HFFc6 (cell line): Measurements from ENCODE around the gene TMEM106B. TPM values are rescaled to one million over a fixed set of nuclear protein-coding genes. Genes with fewer than 3 reads are reported as not detected.
A peak's percentile ranks its signal among the peaks of the same experiment; 100 is the strongest.

Experiments
- DNase-seq: peaks from one replicate; pipeline ENCODE4 v3.0.0-alpha.2; 2018
- H3K27ac Mint-ChIP-seq: 2 replicates; pipeline ENCODE4 v1.8.0; 2020; ENCODE audit warnings: mild to moderate bottlenecking, mixed read lengths
- H3K27me3 Mint-ChIP-seq: 2 replicates; pipeline ENCODE4 v1.8.0; 2021; ENCODE audit warnings: mild to moderate bottlenecking, moderate library complexity, mixed read lengths; ENCODE audit not compliant: insufficient read depth
- H3K36me3 Mint-ChIP-seq: 2 replicates; pipeline ENCODE4 v1.8.0; 2021; ENCODE audit warnings: low read depth, mixed read lengths
- H3K4me1 Mint-ChIP-seq: 2 replicates; pipeline ENCODE4 v1.8.0; 2020; ENCODE audit warnings: low read depth, mixed read lengths
- H3K4me3 Mint-ChIP-seq: 2 replicates; pipeline ENCODE4 v1.8.0; 2020; ENCODE audit warnings: mild to moderate bottlenecking, moderate library complexity, mixed read lengths
- H3K9me3 Mint-ChIP-seq: 2 replicates; pipeline ENCODE4 v1.8.0; 2020; ENCODE audit warnings: mild to moderate bottlenecking, mixed read lengths
- total RNA-seq, 6 experiments: library from RNA; stranded (reverse); fragmentation: NEBNext Ultra II Directional; extraction: Animal tissue kit (Norgen Biotek cat#: 25700); gene quantifications; 2 replicates in 1 of 6; 3 replicates in 5 of 6; pipeline ENCODE4 v1.2.3, GENCODE V29; 2021
- TF ChIP-seq, protein P1 (sequence below): fragments of 200-600 bp; sonication (generic); IDR thresholded peaks from 2 replicates; pipeline ENCODE4 v1.5.0; 2021; ENCODE audit warnings: antibody characterized with exemption, mild to moderate bottlenecking

The TMEM106B gene
- total RNA-seq, 6 experiments from 2014 or later: 34.6 to 47.0 (median 42.7) TPM

DNA sequence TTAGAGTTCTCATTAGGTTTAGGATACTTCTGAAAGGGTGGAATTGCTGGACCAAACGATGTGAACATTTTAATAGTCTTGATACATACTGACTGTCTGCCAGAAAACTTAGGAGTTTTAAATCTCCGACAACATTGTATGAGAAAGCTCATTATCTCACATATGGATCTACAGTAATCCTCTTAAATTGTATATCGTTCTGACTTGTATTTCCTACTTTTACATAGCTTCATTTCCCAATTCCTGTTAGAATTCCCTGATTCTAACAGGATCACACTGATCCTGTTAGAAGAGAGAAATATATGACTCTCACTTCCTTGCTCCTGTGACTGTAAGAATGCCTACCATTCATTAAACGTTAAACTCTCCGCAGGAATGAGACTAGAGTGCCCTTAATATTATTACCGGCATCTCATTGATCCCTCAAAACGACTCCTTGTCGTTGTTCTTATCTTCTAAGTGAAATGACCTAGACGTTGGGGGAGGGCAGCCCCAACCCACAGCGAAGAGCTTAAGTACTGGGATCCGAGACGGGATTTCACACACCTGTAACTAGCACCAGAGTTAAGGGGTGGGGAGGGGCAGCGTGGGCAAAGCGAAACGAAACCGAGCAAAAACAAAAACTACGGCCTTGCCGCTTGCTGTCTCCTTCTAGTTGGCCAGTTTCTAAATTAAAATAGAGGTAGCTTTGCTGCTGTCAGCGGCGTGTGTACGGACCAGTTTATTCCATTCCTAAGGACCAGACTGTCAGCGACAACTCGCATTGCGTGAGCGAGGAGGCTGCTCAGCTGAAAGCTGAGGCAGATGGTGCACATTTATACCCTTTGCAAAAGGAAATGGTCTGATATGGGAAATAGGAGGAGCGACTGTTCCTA, 678 bp upstream of the TMEM106B start:
- peaks cover 6% of the 10 kb centered on the region for H3K27me3 Mint-ChIP-seq
- H3K36me3 Mint-ChIP-seq: no peaks in the 10 kb centered on the region
- H3K4me1 Mint-ChIP-seq: peaks cover 21% of the 10 kb centered on the region
- H3K27ac Mint-ChIP-seq: peak overlapping the region; percentile 74
- TF ChIP-seq, protein P1, sequence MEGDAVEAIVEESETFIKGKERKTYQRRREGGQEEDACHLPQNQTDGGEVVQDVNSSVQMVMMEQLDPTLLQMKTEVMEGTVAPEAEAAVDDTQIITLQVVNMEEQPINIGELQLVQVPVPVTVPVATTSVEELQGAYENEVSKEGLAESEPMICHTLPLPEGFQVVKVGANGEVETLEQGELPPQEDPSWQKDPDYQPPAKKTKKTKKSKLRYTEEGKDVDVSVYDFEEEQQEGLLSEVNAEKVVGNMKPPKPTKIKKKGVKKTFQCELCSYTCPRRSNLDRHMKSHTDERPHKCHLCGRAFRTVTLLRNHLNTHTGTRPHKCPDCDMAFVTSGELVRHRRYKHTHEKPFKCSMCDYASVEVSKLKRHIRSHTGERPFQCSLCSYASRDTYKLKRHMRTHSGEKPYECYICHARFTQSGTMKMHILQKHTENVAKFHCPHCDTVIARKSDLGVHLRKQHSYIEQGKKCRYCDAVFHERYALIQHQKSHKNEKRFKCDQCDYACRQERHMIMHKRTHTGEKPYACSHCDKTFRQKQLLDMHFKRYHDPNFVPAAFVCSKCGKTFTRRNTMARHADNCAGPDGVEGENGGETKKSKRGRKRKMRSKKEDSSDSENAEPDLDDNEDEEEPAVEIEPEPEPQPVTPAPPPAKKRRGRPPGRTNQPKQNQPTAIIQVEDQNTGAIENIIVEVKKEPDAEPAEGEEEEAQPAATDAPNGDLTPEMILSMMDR: no peak
- H3K4me3 Mint-ChIP-seq: peak overlapping the region; percentile 96
- DNase-seq: no peak
- no peaks in the 10 kb centered on the region for H3K9me3 Mint-ChIP-seq

DNA sequence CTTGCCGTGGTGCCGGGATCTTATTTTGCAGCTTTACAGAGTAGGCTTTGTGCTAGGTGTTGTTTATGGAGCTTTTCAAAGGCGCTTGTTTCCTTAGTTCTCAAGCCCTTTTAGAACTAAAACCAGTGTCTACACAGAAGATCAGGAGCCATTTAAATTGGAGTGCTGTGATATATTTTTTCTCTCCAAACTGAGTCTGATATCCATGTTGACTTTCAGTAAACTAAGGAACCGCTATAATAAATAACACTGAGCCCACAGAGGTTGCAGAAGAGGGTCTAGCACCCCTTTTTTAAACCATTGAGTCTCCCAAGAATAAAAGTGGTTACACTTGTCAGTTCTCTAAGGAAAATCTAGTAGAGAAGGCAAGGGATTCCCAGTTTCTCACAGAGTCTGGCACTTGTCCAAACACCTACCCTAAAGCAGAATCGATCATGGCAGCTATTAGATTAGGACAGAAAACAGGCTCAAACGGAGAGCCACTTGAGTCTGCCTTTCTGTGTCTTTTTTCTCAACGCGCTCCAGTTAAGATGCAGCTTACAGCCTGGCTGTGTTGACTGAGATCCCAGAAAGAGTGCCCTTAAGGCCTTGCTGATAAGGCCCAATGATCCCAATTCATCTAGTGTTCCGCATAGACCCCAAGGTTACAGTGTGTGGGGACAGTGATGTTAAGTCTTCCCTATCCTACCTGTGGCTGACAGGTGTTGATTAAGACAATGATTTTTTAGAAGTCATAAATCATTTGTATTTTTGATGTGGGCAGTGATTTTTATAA, 804 bp downstream of the TMEM106B start:
- Mint-ChIP-seq H3K27ac (peak overlapping the region; percentile 93), H3K36me3 (0 out of 2 replicates have a peak, but pooled peaks cover 2% of the 10 kb centered on the region), H3K4me3 (peak overlapping the region; percentile 96), H3K27me3 (peaks cover 4% of the 10 kb centered on the region), H3K9me3 (no peaks in the 10 kb centered on the region), H3K4me1 (peaks cover 21% of the 10 kb centered on the region)
- TF ChIP-seq, protein P1: no peak
- no peak for DNase-seq

DNA sequence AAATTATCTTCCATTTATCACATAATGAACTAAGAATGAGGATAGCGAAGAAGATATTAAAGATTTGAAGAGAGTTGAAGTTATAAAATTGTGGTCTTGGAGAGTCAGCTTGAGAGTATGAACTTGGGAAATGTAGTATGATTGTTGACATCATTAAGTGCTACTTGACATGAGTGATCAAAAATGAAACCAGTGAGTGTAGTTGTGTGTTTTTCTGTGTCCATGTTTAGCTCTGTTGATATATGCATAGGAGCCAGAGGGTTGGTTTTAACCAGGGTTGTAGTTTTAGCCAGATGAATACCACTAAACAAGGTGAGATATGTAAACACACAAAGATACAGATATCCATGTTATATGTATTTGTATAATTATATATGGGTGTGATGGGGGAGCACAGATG, 6.2 kb downstream of the TMEM106B start:
- Mint-ChIP-seq H3K4me3 (no peak overlapping the region), H3K9me3 (no peaks in the 10 kb centered on the region), H3K36me3 (peaks cover 22% of the 10 kb centered on the region), H3K27ac (no peak overlapping the region), H3K4me1 (peaks cover 7% of the 10 kb centered on the region), H3K27me3 (no peaks in the 10 kb centered on the region)
- DNase-seq: no peak
- TF ChIP-seq, protein P1: no peak

DNA sequence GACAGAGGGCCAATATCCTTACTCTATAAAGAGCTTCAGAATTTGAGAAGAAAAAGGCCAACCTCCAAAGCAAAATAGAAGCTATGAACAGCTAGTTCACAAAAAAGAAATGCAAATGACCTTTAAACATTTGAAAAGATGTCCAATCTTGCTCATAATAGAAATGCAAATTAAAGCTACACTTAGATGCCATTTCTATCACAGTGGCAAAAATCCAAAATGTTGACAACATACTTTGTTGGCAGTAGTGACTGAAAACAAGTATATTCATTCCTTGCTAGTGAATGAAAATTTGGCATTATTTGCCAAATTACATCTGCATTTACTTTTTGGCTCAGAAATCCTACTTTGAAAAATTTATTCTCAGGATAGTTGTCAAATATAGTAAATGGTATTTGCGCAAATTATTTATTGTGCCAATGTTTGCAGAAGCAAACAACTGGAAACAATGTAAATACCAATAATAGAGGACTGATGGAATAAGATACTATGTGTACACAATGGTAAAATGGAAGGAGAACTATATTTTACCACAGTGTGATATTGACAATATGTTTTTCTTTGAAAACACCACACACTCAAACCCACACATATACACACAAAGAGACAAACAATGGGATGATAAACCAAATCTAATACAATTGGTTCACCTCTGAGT, 9.4 kb downstream of the TMEM106B start:
- no peak for DNase-seq
- peaks cover 39% of the 10 kb centered on the region for H3K36me3 Mint-ChIP-seq
- no peak overlapping the region for H3K4me3 Mint-ChIP-seq
- no peaks in the 10 kb centered on the region for H3K27me3 Mint-ChIP-seq
- H3K4me1 Mint-ChIP-seq: no peaks in the 10 kb centered on the region
- H3K9me3 Mint-ChIP-seq: 0 out of 2 replicates have a peak, but pooled peaks cover 6% of the 10 kb centered on the region
- TF ChIP-seq, protein P1: no peak
- H3K27ac Mint-ChIP-seq: no peak overlapping the region

DNA sequence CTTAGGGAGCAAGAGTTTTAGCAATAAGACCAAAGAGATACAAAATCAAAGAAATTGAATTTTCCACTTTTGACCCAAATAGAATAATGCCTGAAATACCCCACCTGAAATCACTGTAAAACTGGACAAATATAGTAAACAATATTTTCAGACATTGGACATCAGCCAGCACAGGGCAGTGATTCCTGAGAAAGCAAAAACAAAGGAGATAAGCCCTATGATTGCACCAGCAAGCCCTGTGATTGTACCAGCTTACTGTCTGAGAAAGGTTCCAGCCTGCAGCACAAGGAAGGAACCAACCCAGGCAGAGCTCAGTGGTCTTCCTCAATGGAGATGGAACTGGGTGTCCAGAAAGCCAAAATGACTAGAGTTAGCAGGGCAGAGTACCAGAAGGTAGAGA, 10.3 kb downstream of the TMEM106B start:
- Mint-ChIP-seq H3K9me3 (0 out of 2 replicates have a peak, but pooled peaks cover 10% of the 10 kb centered on the region), H3K27me3 (no peaks in the 10 kb centered on the region), H3K4me3 (no peak overlapping the region), H3K27ac (no peak overlapping the region), H3K4me1 (no peaks in the 10 kb centered on the region), H3K36me3 (peaks cover 43% of the 10 kb centered on the region)
- DNase-seq: no peak
- TF ChIP-seq, protein P1: no peak
